Stomach (tissue), 4 donors: ENCODE data around the gene KLHL29.

ENCODE experiments used
- CTCF ChIP-seq, 7 experiments: fragments of 450-650 bp in 4 of 7; fragments of 200-600 bp in 3 of 7; sonication (generic) in 3 of 7; IDR thresholded peaks; one replicate each; pipeline ENCODE4 v1.5.1; 2016 to 2019; ENCODE audit warnings: antibody characterized with exemption in 7 of 7, control low read depth in 2 of 7, mild to moderate bottlenecking in 1 of 7
- POLR2AphosphoS5 ChIP-seq, 3 donors: sonication (generic); formaldehyde crosslinking; IDR thresholded peaks; one replicate each; pipeline ENCODE4 v1.6.1; 2016; ENCODE audit warnings: antibody characterized with exemption in 3 of 3

GRCh38 chr2:23627236-23628009, 242.4 kb downstream of the KLHL29 start:
- TF ChIP-seq POLR2AphosphoS5 (IDR thresholded peaks at IDR 0.05) (no peak), CTCF (IDR thresholded peaks at IDR 0.05) (no peak)
